ENCODE data around the gene RECQL. TPM values are rescaled to one million over a fixed set of nuclear protein-coding genes. Genes with fewer than 3 reads are reported as not detected.

The RECQL gene
- total RNA-seq, 1 experiment from 2014 or later: 42.3 TPM

- Histone ChIP-seq H3K4me1 (ENCODE audit: control insufficient read depth, insufficient read depth, low read length) (no peaks in the 10 kb centered on the region), H3K36me3 (ENCODE audit: control insufficient read depth, insufficient read depth, low read length) (no peaks in the 10 kb centered on the region; the same call in 1 of the 2 replicates), H3K4me3 (ENCODE audit: low read depth in 2 of 2, low read length in 2 of 2) (peak overlapping the region; percentile 43 to 57), H3K27ac (ENCODE audit: low read length) (no peak overlapping the region), H3K9me3 (ENCODE audit: control insufficient read depth, insufficient read depth, low read depth, low read length) (no peaks in the 10 kb centered on the region), H3K27me3 (ENCODE audit: control insufficient read depth, insufficient read depth, low read length) (peaks cover 18% of the 10 kb centered on the region)
- CTCF ChIA-PET: no interaction called here
- intact Hi-C loops (cut with micrococcal nuclease; ENCODE audit: unreplicated experiment): no loop called here
- BruUV-seq (replicated peaks): no TSS peak
- in situ Hi-C loops (cut with HindIII; ENCODE audit: low pct_unique_long_range_greater_than_20kb, low sequenced_read_pairs): no loop called here
- ATAC-seq (peak; percentile 87), DNase-seq (ENCODE audit: low read depth, low spot score) (no peak)
- TF ChIP-seq POLR2AphosphoS5 (IDR thresholded peaks at IDR 0.05; ENCODE audit: low read depth, low read length): no peak
- TF ChIP-seq CTCF (IDR thresholded peaks at IDR 0.05): no peak
- TF ChIP-seq TCF7L2 (IDR thresholded peaks at IDR 0.05; ENCODE audit: low read depth, low read length): no peak
- no peak for TF ChIP-seq REST (IDR thresholded peaks at IDR 0.05; ENCODE audit: insufficient read depth in 1 of 2, low read depth in 2 of 2, low read length in 1 of 2)
- TF ChIP-seq SIN3A (IDR thresholded peaks at IDR 0.05; ENCODE audit: borderline replicate concordance, insufficient read depth, low read depth, low read length): no peak
- POLR2A ChIA-PET: no interaction called here
These were observed 26.2 kb upstream of the RECQL start for GRCh38 chr12:21527451-21528180.

GRCh38 chr12:21526721-21527345 lies 25.4 kb upstream of the RECQL start:
- H3K9me3 ChIP-seq (ENCODE audit: control insufficient read depth, insufficient read depth, low read depth, low read length): no peaks in the 10 kb centered on the region
- no peak for DNase-seq (ENCODE audit: low read depth, low spot score)
- in situ Hi-C loops (cut with HindIII; ENCODE audit: low pct_unique_long_range_greater_than_20kb, low sequenced_read_pairs): no loop called here
- no peaks in the 10 kb centered on the region; the same call in 1 of the 2 replicates for H3K36me3 ChIP-seq (ENCODE audit: control insufficient read depth, insufficient read depth, low read length)
- BruUV-seq (replicated peaks): no TSS peak
- TF ChIP-seq TCF7L2 (IDR thresholded peaks at IDR 0.05; ENCODE audit: low read depth, low read length) (no peak), SIN3A (IDR thresholded peaks at IDR 0.05; ENCODE audit: borderline replicate concordance, insufficient read depth, low read depth, low read length) (no peak), CTCF (IDR thresholded peaks at IDR 0.05) (no peak), POLR2AphosphoS5 (IDR thresholded peaks at IDR 0.05; ENCODE audit: low read depth, low read length) (no peak), REST (IDR thresholded peaks at IDR 0.05; ENCODE audit: insufficient read depth in 1 of 2, low read depth in 2 of 2, low read length in 1 of 2) (no peak)
- CTCF ChIA-PET: no interaction called here
- H3K27me3 ChIP-seq (ENCODE audit: control insufficient read depth, insufficient read depth, low read length): peaks cover 18% of the 10 kb centered on the region
- 0 out of 2 replicates have a peak, but pooled peaks have one; percentile 29 for ATAC-seq
- intact Hi-C loops (cut with micrococcal nuclease; ENCODE audit: unreplicated experiment): no loop called here
- H3K4me1 ChIP-seq (ENCODE audit: control insufficient read depth, insufficient read depth, low read length): no peaks in the 10 kb centered on the region
- no peak overlapping the region for H3K27ac ChIP-seq (ENCODE audit: low read length)
- peak overlapping the region; percentile 43 to 57 for H3K4me3 ChIP-seq (ENCODE audit: low read depth in 2 of 2, low read length in 2 of 2)
- POLR2A ChIA-PET: no interaction called here
